Lower leg skin (tissue), 3 donors: Measurements from ENCODE around the gene TET1.

Experiments
- CTCF ChIP-seq, 3 donors: fragments of 450-650 bp; IDR thresholded peaks; one replicate each; pipeline ENCODE4 v1.5.1; 2016; ENCODE audit warnings: antibody characterized with exemption in 3 of 3, mild to moderate bottlenecking in 3 of 3, moderate library complexity in 2 of 3
- POLR2A ChIP-seq, 2 donors: fragments of 450-650 bp; IDR thresholded peaks; one replicate each; pipeline ENCODE4 v1.6.1; 2016 to 2017; ENCODE audit warnings: antibody characterized with exemption in 2 of 2, mild to moderate bottlenecking in 1 of 2, moderate library complexity in 1 of 2

DNA sequence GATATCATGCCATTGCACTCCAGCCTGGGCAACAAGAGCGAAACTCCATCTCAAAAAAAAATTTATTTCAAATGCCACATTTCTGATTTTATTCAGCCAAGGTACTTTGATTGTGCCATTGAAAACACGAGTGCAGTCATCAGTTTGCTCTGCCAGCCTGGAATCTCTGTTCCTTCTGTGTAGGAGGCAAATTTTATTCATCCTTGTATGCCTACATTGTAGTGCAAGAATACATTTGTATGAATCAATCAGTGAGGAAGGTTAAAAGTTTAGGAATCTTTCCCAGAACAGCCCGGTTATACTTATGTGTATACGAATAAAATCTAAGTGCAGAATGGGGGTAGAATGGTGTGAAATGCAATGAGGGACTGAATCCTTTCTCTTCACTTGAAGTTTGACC, 886 bp upstream of the TET1 start:
- no peak for TF ChIP-seq CTCF (IDR thresholded peaks at IDR 0.05)
- TF ChIP-seq POLR2A (IDR thresholded peaks at IDR 0.05) = no peak
